H1 (cell line): Measurements from ENCODE around the gene CXXC5. TPM values are rescaled to one million over a fixed set of nuclear protein-coding genes. Genes with fewer than 3 reads are reported as not detected.

Experiments
- CTCF ChIA-PET: fragments of 300-600 bp; sonication (Branson Sonifier 250); formaldehyde crosslinking; loops from one replicate; lab custom pipeline; 2021; ENCODE audit not compliant: partially characterized antibody; lab: Charles Lee
- POLR2A ChIA-PET: fragments of 300-600 bp; sonication (Branson Sonifier 250); formaldehyde crosslinking; loops from one replicate; lab custom pipeline; 2021; ENCODE audit warnings: inconsistent platforms; ENCODE audit not compliant: partially characterized antibody; lab: Charles Lee
- DNase-seq, 2 experiments: peaks; one replicate each; pipeline versions ENCODE4 v3.0.0 to v3.0.0-alpha.2; 2010 to 2022; ENCODE audit warnings: low spot score in 2 of 2, low read depth in 1 of 2, mixed read lengths in 1 of 2
- FAIRE-seq: peaks from 2 replicates; lab custom pipeline; 2011; peaks lifted over from hg19 to GRCh38; lab: Jason Lieb, UNC
- H2AFZ ChIP-seq: 2 replicates; pipeline ENCODE4 v1.8.1; 2012; ENCODE audit warnings: low read length, inconsistent platforms
- H2AK5ac ChIP-seq: 2 replicates; pipeline ENCODE4 v1.6.1; 2013; ENCODE audit warnings: low read depth, low read length
- H2BK120ac ChIP-seq: replicated peaks from 2 replicates; pipeline ENCODE3; 2013; ENCODE audit warnings: low read depth, low read length, inconsistent platforms
- H2BK12ac ChIP-seq: 2 replicates; pipeline ENCODE4 v1.6.1; 2013; ENCODE audit warnings: low read depth, low read length
- H2BK15ac ChIP-seq: 2 replicates; pipeline ENCODE4 v1.6.1; 2013; ENCODE audit warnings: low read length
- H2BK20ac ChIP-seq: 2 replicates; pipeline ENCODE4 v1.6.1; 2013; ENCODE audit warnings: low read length
- H2BK5ac ChIP-seq: 2 replicates; pipeline ENCODE4 v1.6.1; 2013; ENCODE audit warnings: low read depth, low read length
- H3K14ac ChIP-seq: 2 replicates; pipeline ENCODE4 v1.6.1; 2013; ENCODE audit warnings: inconsistent platforms; ENCODE audit not compliant: insufficient read length
- H3K18ac ChIP-seq: 2 replicates; pipeline ENCODE4 v1.6.1; 2013; ENCODE audit warnings: low read length; ENCODE audit errors: extremely low read depth
- H3K23ac ChIP-seq: 2 replicates; pipeline ENCODE4 v1.6.1; 2013; ENCODE audit warnings: inconsistent platforms; ENCODE audit not compliant: insufficient read length
- H3K23me2 ChIP-seq: 2 replicates; pipeline ENCODE4 v1.6.1; 2013; ENCODE audit warnings: low read depth, low read length
- H3K27ac ChIP-seq: 2 replicates; pipeline ENCODE4 v1.6.1; 2011; ENCODE audit warnings: low read depth, low read length, inconsistent platforms
- H3K27me3 ChIP-seq, 4 experiments: replicated peaks in 1 of 4; 1 replicate in 1 of 4; 2 replicates in 3 of 4; pipeline versions ENCODE4 v1.6.1 to v1.8.1; 2011 to 2013; ENCODE audit warnings: low read length in 3 of 4, mild to moderate bottlenecking in 3 of 4, inconsistent platforms in 2 of 4, mixed read lengths in 2 of 4, moderate library complexity in 1 of 4; ENCODE audit not compliant: control insufficient read depth in 3 of 4, insufficient read depth in 3 of 4; ENCODE audit errors: extremely low read depth in 1 of 4
- H3K36me3 ChIP-seq, 4 experiments: 2 replicates each; pipeline versions ENCODE4 v1.6.1 to v1.8.1; 2011 to 2013; ENCODE audit warnings: mild to moderate bottlenecking in 4 of 4, low read length in 3 of 4, moderate library complexity in 2 of 4, control low read depth in 1 of 4, inconsistent platforms in 1 of 4; ENCODE audit not compliant: insufficient read depth in 4 of 4, control insufficient read depth in 2 of 4
- H3K4ac ChIP-seq: replicated peaks from 2 replicates; pipeline ENCODE3; 2013; ENCODE audit warnings: low read length, low read depth, mixed read lengths, inconsistent platforms; ENCODE audit not compliant: insufficient read length
- H3K4me1 ChIP-seq, 4 experiments: replicated peaks in 1 of 4; 1 replicate in 1 of 4; 2 replicates in 3 of 4; pipeline versions ENCODE4 v1.6.1 to v1.8.1; 2011 to 2013; ENCODE audit warnings: low read length in 3 of 4, inconsistent platforms in 2 of 4, mixed read lengths in 1 of 4; ENCODE audit not compliant: insufficient read depth in 4 of 4, control insufficient read depth in 3 of 4
- H3K4me2 ChIP-seq, 2 experiments: 2 replicates each; pipeline versions ENCODE4 v1.6.1 to v1.8.1; 2011 to 2013; ENCODE audit warnings: low read depth in 2 of 2, low read length in 2 of 2, control low read depth in 1 of 2, inconsistent platforms in 1 of 2, mild to moderate bottlenecking in 1 of 2; ENCODE audit not compliant: insufficient read depth in 1 of 2
- H3K4me3 ChIP-seq, 4 experiments: fragments of 200-600, 300-600 bp in 1 of 4; sonication (generic), shearing (Covaris generic), sonication (Bioruptor Twin) in 1 of 4; 2 replicates each; pipeline versions ENCODE4 v1.5.1 to v1.8.1; 2011 to 2016; ENCODE audit warnings: low read length in 4 of 4, low read depth in 3 of 4, control low read depth in 2 of 4, inconsistent platforms in 2 of 4, mild to moderate bottlenecking in 2 of 4, mixed read lengths in 1 of 4, moderate library complexity in 1 of 4; ENCODE audit not compliant: insufficient read depth in 2 of 4; ENCODE audit errors: extremely low read depth in 1 of 4
- H3K56ac ChIP-seq: replicated peaks from 2 replicates; pipeline ENCODE3; 2013; ENCODE audit warnings: low read depth, mild to moderate bottlenecking, mixed read lengths, low read length, inconsistent platforms; ENCODE audit not compliant: insufficient read length
- H3K79me1 ChIP-seq: 2 replicates; pipeline ENCODE4 v1.6.1; 2013; ENCODE audit warnings: low read depth, low read length, control low read depth
- H3K79me2 ChIP-seq, 2 experiments: 2 replicates each; pipeline versions ENCODE4 v1.6.1 to v1.8.1; 2012 to 2013; ENCODE audit warnings: low read length in 2 of 2, mild to moderate bottlenecking in 2 of 2, inconsistent platforms in 1 of 2; ENCODE audit not compliant: insufficient read depth in 2 of 2, control insufficient read depth in 1 of 2
- H3K9ac ChIP-seq, 4 experiments: replicated peaks in 1 of 4; 1 replicate in 1 of 4; 2 replicates in 3 of 4; pipeline versions ENCODE4 v1.6.1 to v1.8.1; 2011 to 2013; ENCODE audit warnings: low read depth in 3 of 4, low read length in 3 of 4, control low read depth in 2 of 4, mild to moderate bottlenecking in 2 of 4, moderate library complexity in 2 of 4, inconsistent platforms in 1 of 4; ENCODE audit errors: extremely low read depth in 1 of 4
- H3K9me3 ChIP-seq, 2 experiments: 2 replicates each; pipeline versions ENCODE4 v1.6.1 to v1.8.1; 2012 to 2013; ENCODE audit warnings: mild to moderate bottlenecking in 2 of 2, moderate library complexity in 2 of 2, control low read depth in 1 of 2, inconsistent platforms in 1 of 2, low read depth in 1 of 2, low read length in 1 of 2, mixed read lengths in 1 of 2; ENCODE audit not compliant: insufficient read depth in 2 of 2
- H4K20me1 ChIP-seq, 2 experiments: replicated peaks in 1 of 2; 2 replicates each; pipeline versions ENCODE3 to v1.8.1; 2011 to 2013; ENCODE audit warnings: inconsistent platforms in 2 of 2, low read length in 2 of 2, mild to moderate bottlenecking in 1 of 2; ENCODE audit not compliant: insufficient read depth in 2 of 2, control insufficient read depth in 1 of 2
- H4K5ac ChIP-seq: 2 replicates; pipeline ENCODE4 v1.6.1; 2013; ENCODE audit warnings: low read length, low read depth, mixed read lengths, inconsistent platforms; ENCODE audit not compliant: insufficient read length
- H4K8ac ChIP-seq: 2 replicates; pipeline ENCODE4 v1.8.0; 2013; ENCODE audit warnings: mild to moderate bottlenecking, moderate library complexity, low read length, inconsistent platforms; ENCODE audit not compliant: insufficient read depth; ENCODE audit errors: extremely low read depth
- H4K91ac ChIP-seq: replicated peaks from 2 replicates; pipeline ENCODE3; 2013; ENCODE audit warnings: low read length, mixed read lengths, inconsistent platforms; ENCODE audit not compliant: insufficient read length
- HDAC2 ChIP-seq, 2 experiments: fragments of 300-600 bp in 1 of 2; sonication (generic) in 1 of 2; IDR thresholded peaks; 2 replicates each; pipeline ENCODE4 v1.6.1; 2011 to 2012; ENCODE audit warnings: low read depth in 2 of 2, low read length in 2 of 2, mild to moderate bottlenecking in 2 of 2, moderate library complexity in 2 of 2, borderline replicate concordance in 1 of 2, inconsistent platforms in 1 of 2
- SRF ChIP-seq: IDR thresholded peaks from 2 replicates; pipeline ENCODE4 v1.6.1; 2011; ENCODE audit warnings: mild to moderate bottlenecking, low read depth, low read length, moderate library complexity
- WGBS, 2 experiments: shearing (Covaris generic) in 1 of 2; methylation state at CpG; one replicate each; pipeline versions ENCODE4 v1.1.6 to v1.1.7; 2013 to 2015; ENCODE audit warnings: low lambda C conversion rate in 2 of 2, mixed read lengths in 2 of 2, inconsistent platforms in 1 of 2, low coverage in 1 of 2, missing lambda C conversion rate in 1 of 2; ENCODE audit not compliant: insufficient replicate concordance in 2 of 2, insufficient coverage in 1 of 2, insufficient read length in 1 of 2; ENCODE audit errors: extremely low coverage in 1 of 2, missing lambda C conversion rate in 1 of 2; 5-methylcytosine and 5-hydroxymethylcytosine counted together
- polyA plus RNA-seq, 7 experiments: library from polyadenylated mRNA; depleted of rRNA in 3 of 7; stranded (reverse) in 5 of 7; unstranded in 2 of 7; fragments of >200 nt in 5 of 7; fragments of 200-250 nt in 2 of 7; gene quantifications; 1 replicate in 5 of 7; 2 replicates in 1 of 7; 4 replicates in 1 of 7; pipeline versions ENCODE4 v1.2.1 to v1.2.3, GENCODE V29; 2011 to 2013; ENCODE audit warnings: missing spikeins in 2 of 7, mixed read lengths in 2 of 7
- total RNA-seq: library from RNA; stranded (reverse); fragmentation: NEBNext Ultra II Directional; extraction: Animal tissue kit (Norgen Biotek cat#: 25700); gene quantifications from 2 replicates; pipeline ENCODE4 v1.2.1, GENCODE V29; 2021
- TF ChIP-seq, protein P1 (sequence below): IDR thresholded peaks from 2 replicates; pipeline ENCODE4 v1.6.1; 2012; ENCODE audit warnings: inconsistent platforms

CXXC5 gene
- total and polyA plus RNA-seq, 2 of the 8 experiments (the other 6 are each of a cell fraction or from before 2014, with no cell fraction given): 61.4 to 74.0 TPM

DNA sequence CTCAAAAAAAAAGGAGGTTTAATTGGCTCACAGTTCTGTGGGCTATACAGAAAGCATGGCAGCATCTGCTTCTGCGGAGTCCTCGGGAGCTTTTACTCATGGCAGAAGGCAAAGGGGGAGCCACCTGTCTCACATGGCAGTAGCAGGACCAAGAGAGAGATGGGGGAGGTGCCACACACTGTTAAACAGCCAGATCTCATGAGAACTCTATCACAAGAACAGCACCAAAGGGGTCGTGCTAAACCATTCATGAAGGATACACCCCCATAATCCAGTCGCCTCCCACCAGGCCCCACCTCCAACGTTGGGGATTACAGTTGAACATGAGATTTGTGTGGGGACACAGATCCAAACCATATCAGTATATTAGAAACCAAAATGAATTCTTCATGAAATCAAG, 28.3 kb upstream of the CXXC5 start:
- Histone ChIP-seq H2BK12ac (no peak overlapping the region), H3K4me2 (no peak overlapping the region), H3K79me1 (no peaks in the 10 kb centered on the region), H2BK20ac (no peak overlapping the region), H3K79me2 (no peaks in the 10 kb centered on the region), H3K23me2 (no peaks in the 10 kb centered on the region), H3K23ac (no peak overlapping the region), H3K27ac (no peak overlapping the region), H3K4me1 (no peaks in the 10 kb centered on the region), H4K8ac (no peak overlapping the region; the same call in 1 of the 2 replicates), H3K56ac (no peak overlapping the region), H3K14ac (no peak overlapping the region), H4K20me1 (no peaks in the 10 kb centered on the region), H3K4ac (no peak overlapping the region), H2AFZ (no peak overlapping the region), H4K91ac (no peak overlapping the region), H4K5ac (no peak overlapping the region), H3K36me3 (peaks cover 0 to 42% (median 27%) of the 10 kb centered on the region in 4 experiments; a peak in 7 of 8 replicates), H3K18ac (no peak overlapping the region), H3K9ac (no peak overlapping the region), H2BK5ac (no peak overlapping the region), H3K4me3 (no peak overlapping the region), H3K27me3 (no peaks in the 10 kb centered on the region), H2BK120ac (no peak overlapping the region), H2AK5ac (no peak overlapping the region), H3K9me3 (no peaks in the 10 kb centered on the region), H2BK15ac (no peak overlapping the region)
- TF ChIP-seq, protein P1, sequence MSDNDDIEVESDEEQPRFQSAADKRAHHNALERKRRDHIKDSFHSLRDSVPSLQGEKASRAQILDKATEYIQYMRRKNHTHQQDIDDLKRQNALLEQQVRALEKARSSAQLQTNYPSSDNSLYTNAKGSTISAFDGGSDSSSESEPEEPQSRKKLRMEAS: no peak
- TF ChIP-seq SRF (no peak), HDAC2 (IDR thresholded peaks at IDR 0.05; ENCODE audit: borderline replicate concordance in 1 of 2, low read depth in 2 of 2, low read length in 2 of 2) (no peak)
- FAIRE-seq: no peak
- DNase-seq: no peak
- ChIA-PET POLR2A (interaction anchor here (0.6 to 1.5 kb wide), 3 partner anchors 9 to 56 kb away, joined by 3 to 5 read pairs (median 3); no protein-coding TSS in a partner anchor), CTCF (interaction anchor here (1.6 kb wide), 1 partner anchor 14 kb away, joined by 5 read pairs; no protein-coding TSS in a partner anchor)
- 89% methylated on average over 5 of the region's 5 CpGs; no CpG with 5 or more reads in 1 of the 2 experiments for WGBS, 2 experiments
